ENCODE data around the gene UFSP1.
"Not testable (repeated sequence)": the region's sequence is repeated elsewhere in the genome, so short reads cannot be mapped to it uniquely, and the experiment has no call there.

DNA sequence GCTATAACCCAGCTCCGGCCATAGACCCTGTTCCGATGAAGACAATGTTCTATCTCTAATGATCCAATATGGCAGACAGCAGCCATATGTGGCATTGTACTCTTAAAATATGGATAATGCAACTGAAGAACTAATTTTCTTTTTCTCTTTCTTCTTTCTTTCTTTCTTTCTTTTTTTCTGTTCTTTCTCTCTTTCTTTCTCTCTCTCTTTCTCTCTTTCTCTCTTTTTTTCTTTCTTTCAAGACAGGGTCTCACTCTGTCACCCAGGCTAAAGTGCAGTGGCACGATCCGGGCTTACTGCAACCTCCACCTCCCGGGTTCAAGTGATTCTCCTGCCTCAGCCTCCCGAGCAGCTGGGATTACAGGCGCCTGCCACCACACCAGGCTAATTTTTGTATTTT, 46.7 kb upstream of the UFSP1 start:
- TF ChIP-seq, protein P1, sequence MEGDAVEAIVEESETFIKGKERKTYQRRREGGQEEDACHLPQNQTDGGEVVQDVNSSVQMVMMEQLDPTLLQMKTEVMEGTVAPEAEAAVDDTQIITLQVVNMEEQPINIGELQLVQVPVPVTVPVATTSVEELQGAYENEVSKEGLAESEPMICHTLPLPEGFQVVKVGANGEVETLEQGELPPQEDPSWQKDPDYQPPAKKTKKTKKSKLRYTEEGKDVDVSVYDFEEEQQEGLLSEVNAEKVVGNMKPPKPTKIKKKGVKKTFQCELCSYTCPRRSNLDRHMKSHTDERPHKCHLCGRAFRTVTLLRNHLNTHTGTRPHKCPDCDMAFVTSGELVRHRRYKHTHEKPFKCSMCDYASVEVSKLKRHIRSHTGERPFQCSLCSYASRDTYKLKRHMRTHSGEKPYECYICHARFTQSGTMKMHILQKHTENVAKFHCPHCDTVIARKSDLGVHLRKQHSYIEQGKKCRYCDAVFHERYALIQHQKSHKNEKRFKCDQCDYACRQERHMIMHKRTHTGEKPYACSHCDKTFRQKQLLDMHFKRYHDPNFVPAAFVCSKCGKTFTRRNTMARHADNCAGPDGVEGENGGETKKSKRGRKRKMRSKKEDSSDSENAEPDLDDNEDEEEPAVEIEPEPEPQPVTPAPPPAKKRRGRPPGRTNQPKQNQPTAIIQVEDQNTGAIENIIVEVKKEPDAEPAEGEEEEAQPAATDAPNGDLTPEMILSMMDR (IDR thresholded peaks at IDR 0.05; ENCODE audit: low read length): not testable (repeated sequence)
- TF ChIP-seq EZH2 (IDR thresholded peaks at IDR 0.05; ENCODE audit: borderline replicate concordance, low read length): not testable (repeated sequence)

Measured in OCI-LY1 (cell line).